ENCODE measurements around the gene TPBGL.
A peak's percentile ranks its signal among the peaks of the same experiment; 100 is the strongest.

The TPBGL gene

GRCh38 chr11:75240311-75241035 lies at the start of gene TPBGL:
Gene TPBGL (plus strand): TSS chr11:75240774. CDS start chr11:75241050, 276 bp downstream.
- no peak for DNase-seq

- DNase-seq = peak; percentile 73
Observed at GRCh38 chr11:75191330-75191717, 49.2 kb upstream of the TPBGL start.

- DNase-seq = no peak
Observed at GRCh38 chr11:75193271-75193670, 47.3 kb upstream of the TPBGL start.

- DNase-seq = no peak
Observed at GRCh38 chr11:75193711-75194110, 46.9 kb upstream of the TPBGL start.

GRCh38 chr11:75194147-75194546 lies 46.4 kb upstream of the TPBGL start:
- no peak for DNase-seq

- DNase-seq = peak; percentile 59
Observed at GRCh38 chr11:75195167-75195962, 45.2 kb upstream of the TPBGL start.

- DNase-seq = no peak
Observed at GRCh38 chr11:75196426-75196825, 44.1 kb upstream of the TPBGL start.

- DNase-seq = no peak
Observed at GRCh38 chr11:75197512-75198277, 42.9 kb upstream of the TPBGL start.

GRCh38 chr11:75198278-75198973 lies 42.1 kb upstream of the TPBGL start:
- no peak for DNase-seq

GRCh38 chr11:75199412-75199955 lies 41.1 kb upstream of the TPBGL start:
- DNase-seq = no peak

- DNase-seq = no peak
Observed at GRCh38 chr11:75200051-75200450, 40.5 kb upstream of the TPBGL start.

GRCh38 chr11:75200531-75200930 lies 40.0 kb upstream of the TPBGL start:
- DNase-seq = no peak

- no peak for DNase-seq
Observed at GRCh38 chr11:75201771-75202170, 38.8 kb upstream of the TPBGL start.

GRCh38 chr11:75202195-75202594 lies 38.4 kb upstream of the TPBGL start:
- no peak for DNase-seq

GRCh38 chr11:75203138-75203537 lies 37.4 kb upstream of the TPBGL start:
- DNase-seq = no peak

- DNase-seq = no peak
Observed at GRCh38 chr11:75203641-75204011, 36.9 kb upstream of the TPBGL start.

- DNase-seq = no peak
Observed at GRCh38 chr11:75204012-75204674, 36.4 kb upstream of the TPBGL start.

GRCh38 chr11:75204685-75205563 lies 35.6 kb upstream of the TPBGL start:
- DNase-seq = peak; percentile 81

- no peak for DNase-seq
Observed at GRCh38 chr11:75205564-75206020, 35.0 kb upstream of the TPBGL start.

GRCh38 chr11:75208446-75208845 lies 32.1 kb upstream of the TPBGL start:
- no peak for DNase-seq

GRCh38 chr11:75212411-75212810 lies 28.2 kb upstream of the TPBGL start:
- DNase-seq = no peak
